ENCODE measurements around the gene CCNL1. TPM values are rescaled to one million over a fixed set of nuclear protein-coding genes. Genes with fewer than 3 reads are reported as not detected.

The CCNL1 gene
- total and polyA plus RNA-seq, 2 donors (not counting 3 experiments of a cell fraction or from before 2014, with no cell fraction given), result 119 to 137 TPM

DNA sequence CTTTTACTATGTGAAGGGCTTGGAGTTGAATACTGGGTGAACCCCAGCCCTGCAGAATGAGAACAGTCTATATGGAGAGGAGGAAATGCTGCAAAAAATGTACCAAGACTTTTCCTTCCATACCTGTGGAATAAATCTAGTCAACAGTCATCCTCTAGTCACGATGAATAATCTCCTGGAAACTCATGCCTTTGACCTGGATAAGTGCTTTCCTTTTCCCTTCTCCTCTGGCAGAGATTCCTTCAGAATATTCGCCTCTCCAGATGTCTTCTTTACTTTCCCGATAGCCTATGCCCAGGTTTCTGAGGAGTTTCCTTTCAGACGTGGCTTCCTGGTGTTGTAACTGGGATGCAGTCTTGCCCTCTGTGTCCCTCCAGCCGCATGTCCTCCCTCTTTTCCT, 28.1 kb downstream of the CCNL1 start:
- no peaks in the 10 kb centered on the region for H3K9me3 ChIP-seq (replicated peaks; ENCODE audit: control insufficient read depth, insufficient read depth, low read length)
- POLR2A ChIA-PET, result no interaction called here
- intact Hi-C loops (cut with micrococcal nuclease) (loop anchor here (2.0 to 5.0 kb wide), 3 partner anchors 315 to 589 kb away; no protein-coding TSS in a partner anchor), dilution Hi-C loops (cut with MboI; ENCODE audit: extremely low pct_ligation_motif_present, low sequenced_read_pairs) (loop anchor here (25.0 kb wide), 1 partner anchor 445 kb away; no protein-coding TSS in a partner anchor)
- DNase-seq (ENCODE audit: low read depth, low spot score), result peak; percentile 11
- peak overlapping the region; percentile 66 for H2AFZ ChIP-seq (ENCODE audit: low read depth, low read length)
- no peaks in the 10 kb centered on the region for H3K79me2 ChIP-seq (ENCODE audit: control insufficient read depth, insufficient read depth, low read length)
- H3K4me3 ChIP-seq (replicated peaks in 1 of 3; ENCODE audit: insufficient read depth in 1 of 3, low read depth in 1 of 3, low read length in 3 of 3), result no peak overlapping the region
- no peak overlapping the region for H3K9ac ChIP-seq (replicated peaks; ENCODE audit: extremely low read depth, insufficient read depth, low read length)
- no peaks in the 10 kb centered on the region for H4K20me1 ChIP-seq (replicated peaks; ENCODE audit: control insufficient read depth, extremely low read depth, insufficient read depth, low read length)
- peaks cover 39% of the 10 kb centered on the region for H3K4me1 ChIP-seq (ENCODE audit: control insufficient read depth, extremely low read depth, insufficient read depth, low read length)
- H3K27me3 ChIP-seq (ENCODE audit: control insufficient read depth in 2 of 2, insufficient read depth in 2 of 2, low read length in 2 of 2), result no peaks in the 10 kb centered on the region
- no peak overlapping the region for H3K4me2 ChIP-seq (ENCODE audit: insufficient read depth, low read length)
- FAIRE-seq, result no peak
- CTCF ChIA-PET, result interaction anchor here (0.6 to 4.3 kb wide), 9 partner anchors 10 to 1088 kb away, joined by 3 to 42 read pairs (median 4); partner anchors contain the start of gene TIPARP
- TF ChIP-seq POLR2AphosphoS5 (IDR thresholded peaks at IDR 0.05; ENCODE audit: insufficient read depth, low read depth, low read length), result no peak
- TF ChIP-seq GATA2 (IDR thresholded peaks at IDR 0.05; ENCODE audit: insufficient read depth, insufficient read length, low read depth, low read length), result peak; percentile 77
- TF ChIP-seq FOS (IDR thresholded peaks at IDR 0.05; ENCODE audit: borderline replicate concordance, insufficient read depth, low read length), result peak; percentile 66
- TF ChIP-seq, protein P1, sequence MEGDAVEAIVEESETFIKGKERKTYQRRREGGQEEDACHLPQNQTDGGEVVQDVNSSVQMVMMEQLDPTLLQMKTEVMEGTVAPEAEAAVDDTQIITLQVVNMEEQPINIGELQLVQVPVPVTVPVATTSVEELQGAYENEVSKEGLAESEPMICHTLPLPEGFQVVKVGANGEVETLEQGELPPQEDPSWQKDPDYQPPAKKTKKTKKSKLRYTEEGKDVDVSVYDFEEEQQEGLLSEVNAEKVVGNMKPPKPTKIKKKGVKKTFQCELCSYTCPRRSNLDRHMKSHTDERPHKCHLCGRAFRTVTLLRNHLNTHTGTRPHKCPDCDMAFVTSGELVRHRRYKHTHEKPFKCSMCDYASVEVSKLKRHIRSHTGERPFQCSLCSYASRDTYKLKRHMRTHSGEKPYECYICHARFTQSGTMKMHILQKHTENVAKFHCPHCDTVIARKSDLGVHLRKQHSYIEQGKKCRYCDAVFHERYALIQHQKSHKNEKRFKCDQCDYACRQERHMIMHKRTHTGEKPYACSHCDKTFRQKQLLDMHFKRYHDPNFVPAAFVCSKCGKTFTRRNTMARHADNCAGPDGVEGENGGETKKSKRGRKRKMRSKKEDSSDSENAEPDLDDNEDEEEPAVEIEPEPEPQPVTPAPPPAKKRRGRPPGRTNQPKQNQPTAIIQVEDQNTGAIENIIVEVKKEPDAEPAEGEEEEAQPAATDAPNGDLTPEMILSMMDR (IDR thresholded peaks at IDR 0.05; ENCODE audit: extremely low read depth in 1 of 2, insufficient read depth in 1 of 2, low read depth in 1 of 2, low read length in 2 of 2), result no peak
- TF ChIP-seq POLR2A (IDR thresholded peaks at IDR 0.05; ENCODE audit: low read depth, low read length), result no peak
- no peak overlapping the region for H3K27ac ChIP-seq (ENCODE audit: insufficient read depth, low read depth, low read length)
- no peaks in the 10 kb centered on the region for H3K36me3 ChIP-seq (ENCODE audit: control insufficient read depth in 2 of 2, extremely low read depth in 1 of 2, insufficient read depth in 2 of 2, low read length in 2 of 2)
- no peaks in the 10 kb centered on the region for H3K9me1 ChIP-seq (replicated peaks; ENCODE audit: control insufficient read depth, extremely low read depth, insufficient read depth, low read length)
- BruUV-seq (replicated peaks), result no TSS peak

All from endothelial cell of umbilical vein (primary cell).